Raji (cell line): Measurements from ENCODE around the gene WDR93.

Experiments
- POLR2A ChIP-seq: IDR thresholded peaks from 2 replicates; pipeline ENCODE4 v1.6.1; 2011; ENCODE audit warnings: low read depth, low read length, control low read depth; ENCODE audit not compliant: insufficient read depth

Gene WDR93

GRCh38 chr15:89707577-89707976 lies 17.0 kb downstream of the WDR93 start:
- TF ChIP-seq POLR2A, result no peak

- TF ChIP-seq POLR2A, result no peak
Measured at GRCh38 chr15:89714775-89715174, 24.2 kb downstream of the WDR93 start.

GRCh38 chr15:89723031-89723430 lies 32.4 kb downstream of the WDR93 start:
- TF ChIP-seq POLR2A, result no peak

GRCh38 chr15:89724621-89725020 lies 34.0 kb downstream of the WDR93 start:
- TF ChIP-seq POLR2A, result no peak

GRCh38 chr15:89725064-89725463 lies 34.5 kb downstream of the WDR93 start:
- TF ChIP-seq POLR2A, result no peak

- no peak for TF ChIP-seq POLR2A
Measured at GRCh38 chr15:89728254-89728653, 37.6 kb downstream of the WDR93 start.

GRCh38 chr15:89731275-89731674 lies 40.7 kb downstream of the WDR93 start:
- no peak for TF ChIP-seq POLR2A

- TF ChIP-seq POLR2A, result no peak
Measured at GRCh38 chr15:89732451-89733172, 42.0 kb downstream of the WDR93 start.

- TF ChIP-seq POLR2A, result no peak
Measured at GRCh38 chr15:89735773-89736172, 45.2 kb downstream of the WDR93 start.

GRCh38 chr15:89740137-89740536 lies 49.5 kb downstream of the WDR93 start:
- no peak for TF ChIP-seq POLR2A

- TF ChIP-seq POLR2A, result no peak
Measured at GRCh38 chr15:89743011-89743410, 52.4 kb downstream of the WDR93 start.

GRCh38 chr15:89743594-89743993 lies 53.0 kb downstream of the WDR93 start:
- TF ChIP-seq POLR2A, result no peak

GRCh38 chr15:89745131-89745530 lies 54.5 kb downstream of the WDR93 start:
- TF ChIP-seq POLR2A, result no peak

- no peak for TF ChIP-seq POLR2A
Measured at GRCh38 chr15:89745768-89746167, 55.2 kb downstream of the WDR93 start.

GRCh38 chr15:89746386-89746780 lies 55.8 kb downstream of the WDR93 start:
- no peak for TF ChIP-seq POLR2A

GRCh38 chr15:89747708-89748682 lies 57.4 kb downstream of the WDR93 start:
- no peak for TF ChIP-seq POLR2A

- no peak for TF ChIP-seq POLR2A
Measured at GRCh38 chr15:89749054-89749453, 58.4 kb downstream of the WDR93 start.

GRCh38 chr15:89749526-89749925 lies 58.9 kb downstream of the WDR93 start:
- TF ChIP-seq POLR2A, result no peak
